K562 (cell line): Measurements from ENCODE around the gene VWA3B. TPM values are rescaled to one million over a fixed set of nuclear protein-coding genes. Genes with fewer than 3 reads are reported as not detected.

ENCODE experiments used
- CBFA2T2 ChIP-seq: fragments of 450-650 bp; conservative IDR thresholded peaks from 2 replicates; pipeline ENCODE4 v1.6.1; 2017; ENCODE audit warnings: mild to moderate bottlenecking
- ETV1 ChIP-seq: fragments of 450-650 bp; conservative IDR thresholded peaks from 2 replicates; pipeline ENCODE4 v1.6.1; 2016; ENCODE audit warnings: missing genetic modification characterization, control low read depth, low read depth, missing compliant biosample characterization
- MGA ChIP-seq: fragments of 450-650 bp; IDR thresholded peaks from 2 replicates; pipeline ENCODE4 v1.6.1; 2016; ENCODE audit warnings: mild to moderate bottlenecking, moderate library complexity
- ZNF77 ChIP-seq: fragments of 250-450 bp; sonication (Bioruptor Pico); IDR thresholded peaks from 2 replicates; pipeline ENCODE4 v1.5.0; 2020
- polyA plus RNA-seq, 8 experiments: library from polyadenylated mRNA; depleted of rRNA in 4 of 8; stranded (reverse) in 5 of 8; unstranded in 3 of 8; fragments of >200 nt; fragmentation: Nextera tagmentation in 2 of 8; fragmentation: Illumina TruSeq in 1 of 8; extraction: Ambion mirVana in 2 of 8; extraction: Trizol in 1 of 8; gene quantifications; 2 replicates each; pipeline versions ENCODE4 v1.2.1 to v1.2.3, GENCODE V29; 2011 to 2014; ENCODE audit warnings: inconsistent platforms in 1 of 8, missing spikeins in 1 of 8
- total RNA-seq, 7 experiments: library from RNA; depleted of rRNA in 6 of 7; stranded (reverse); fragments of >200 nt in 6 of 7; fragmentation: Illumina TruSeq in 2 of 7; extraction: Trizol in 2 of 7; gene quantifications; 2 replicates each; pipeline versions ENCODE4 v1.2.1 to v1.2.3, GENCODE V29; 2011 to 2021; ENCODE audit warnings: low replicate concordance in 1 of 7

The VWA3B gene
- total and polyA plus RNA-seq, 9 of the 15 experiments (the other 6 are each of a cell fraction or from before 2014, with no cell fraction given): not detected

- no peak for TF ChIP-seq MGA
- no peak for TF ChIP-seq CBFA2T2
- TF ChIP-seq ZNF77 (CRISPR knock-in tag): no peak
- TF ChIP-seq ETV1 (tag): no peak
Observed at GRCh38 chr2:98180456-98180855, 93.5 kb downstream of the VWA3B start (continued).
